Naive thymus-derived CD4-positive, alpha-beta T cell (primary cell): ENCODE data around the gene TBCD. TPM values are rescaled to one million over a fixed set of nuclear protein-coding genes. Genes with fewer than 3 reads are reported as not detected.

ENCODE experiments used
- ATAC-seq: fragments of 150-1000 bp; cut with Tn5 transposase; 2 replicates; pipeline ENCODE4 v1.10.0; 2021; ENCODE audit warnings: mild to moderate bottlenecking, moderate library complexity
- CTCF ChIA-PET: fragments of 350-600 bp; sonication (Branson Sonifier 250); formaldehyde crosslinking; loops from one replicate; lab custom pipeline; 2021; ENCODE audit warnings: antibody characterized with exemption; lab: Charles Lee
- POLR2A ChIA-PET: fragments of 350-600 bp; sonication (Branson Sonifier 250); formaldehyde crosslinking; loops from one replicate; lab custom pipeline; 2021; ENCODE audit warnings: antibody characterized with exemption, inconsistent platforms; lab: Charles Lee
- DNase-seq, 9 donors: peaks; one replicate each; pipeline versions ENCODE4 v3.0.0 to v3.0.0-alpha.2; 2020 to 2022; ENCODE audit warnings: mixed read lengths in 1 of 9
- H3K27ac ChIP-seq: one replicate; pipeline ENCODE4 v1.7.0; 2013; ENCODE audit warnings: mild to moderate bottlenecking, low read depth, low read length, moderate library complexity
- H3K27me3 ChIP-seq, 2 donors: one replicate each; pipeline ENCODE4 v1.7.0; 2013; ENCODE audit warnings: low read length in 2 of 2, mild to moderate bottlenecking in 2 of 2, moderate library complexity in 2 of 2; ENCODE audit not compliant: control insufficient read depth in 2 of 2, insufficient read depth in 2 of 2
- H3K36me3 ChIP-seq, 3 experiments: 1 replicate in 2 of 3; 2 replicates in 1 of 3; pipeline ENCODE4 v1.7.0; 2013; ENCODE audit warnings: low read length in 3 of 3, mild to moderate bottlenecking in 3 of 3, moderate library complexity in 1 of 3; ENCODE audit not compliant: insufficient read depth in 3 of 3, control insufficient read depth in 2 of 3
- H3K4me1 ChIP-seq, 2 donors: one replicate each; pipeline ENCODE4 v1.7.0; 2013; ENCODE audit warnings: low read length in 2 of 2, mild to moderate bottlenecking in 2 of 2, moderate library complexity in 1 of 2; ENCODE audit not compliant: control insufficient read depth in 2 of 2, insufficient read depth in 2 of 2
- H3K4me3 ChIP-seq: 2 replicates; pipeline ENCODE4 v1.7.0; 2013; ENCODE audit warnings: mild to moderate bottlenecking, low read length
- H3K9me3 ChIP-seq, 3 experiments: 1 replicate in 2 of 3; 2 replicates in 1 of 3; pipeline ENCODE4 v1.7.0; 2013; ENCODE audit warnings: low read length in 3 of 3; ENCODE audit not compliant: control insufficient read depth in 2 of 3
- H3K27ac Mint-ChIP-seq, 9 donors: one replicate each; pipeline ENCODE4 v1.8.0; 2020 to 2022; ENCODE audit warnings: mixed read lengths in 9 of 9, mild to moderate bottlenecking in 8 of 9, moderate library complexity in 5 of 9, inconsistent platforms in 2 of 9
- H3K27me3 Mint-ChIP-seq, 5 donors: one replicate each; pipeline ENCODE4 v1.8.0; 2021 to 2022; ENCODE audit warnings: mixed read lengths in 5 of 5, mild to moderate bottlenecking in 1 of 5
- H3K36me3 Mint-ChIP-seq, 5 donors: one replicate each; pipeline ENCODE4 v1.8.0; 2020 to 2022; ENCODE audit warnings: mixed read lengths in 5 of 5, mild to moderate bottlenecking in 3 of 5, inconsistent platforms in 1 of 5
- H3K4me1 Mint-ChIP-seq, 7 donors: one replicate each; pipeline ENCODE4 v1.8.0; 2020 to 2022; ENCODE audit warnings: mixed read lengths in 7 of 7, mild to moderate bottlenecking in 3 of 7, inconsistent platforms in 1 of 7
- H3K4me3 Mint-ChIP-seq, 10 donors: one replicate each; pipeline ENCODE4 v1.8.0; 2020 to 2022; ENCODE audit warnings: mild to moderate bottlenecking in 10 of 10, mixed read lengths in 10 of 10, moderate library complexity in 6 of 10, inconsistent platforms in 2 of 10
- H3K9me3 Mint-ChIP-seq, 11 donors: one replicate each; pipeline ENCODE4 v1.8.0; 2020 to 2022; ENCODE audit warnings: mixed read lengths in 11 of 11, mild to moderate bottlenecking in 4 of 11, inconsistent platforms in 1 of 11, moderate library complexity in 1 of 11
- intact Hi-C, 2 donors: fragments of 100-400 bp; cut with micrococcal nuclease; formaldehyde crosslinking; loops; one replicate each; pipeline ENCODE4 v1.15.1; 2023
- polyA plus RNA-seq, 2 donors: library from polyadenylated mRNA; unstranded; fragments of 300-500 nt; fragmentation: Illumina TruSeq; gene quantifications; one replicate each; pipeline ENCODE4 v1.2.3, GENCODE V29; 2021
- total RNA-seq, 6 experiments: library from RNA in 5 of 6; stranded (reverse) in 5 of 6; gene quantifications; 1 replicate in 5 of 6; 2 replicates in 1 of 6; pipeline ENCODE4 v1.2.3 and lab custom pipeline; 2021 to 2026

Gene TBCD
- total and polyA plus RNA-seq, 7 experiments from 2014 or later = 61.5 to 255 (median 123) TPM

DNA sequence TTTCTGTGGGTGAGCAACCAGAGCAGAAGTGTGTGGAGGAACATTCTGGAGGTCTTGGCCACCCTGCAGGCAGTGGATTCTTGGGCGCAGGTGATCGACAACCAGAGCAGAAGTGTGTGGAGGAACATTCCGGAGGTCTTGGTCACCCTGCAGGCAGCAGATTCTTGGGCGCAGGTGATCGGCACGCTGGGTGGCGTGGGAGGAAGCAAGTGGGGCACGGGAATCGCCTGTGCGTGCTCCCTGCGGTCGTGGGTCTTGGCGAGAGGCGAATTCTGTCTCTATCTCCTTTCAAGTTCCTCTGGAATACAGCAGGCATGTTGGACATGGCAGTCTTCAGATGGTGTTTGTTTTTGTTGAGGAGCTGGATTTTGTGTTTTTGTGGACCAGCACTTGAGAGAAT is 118.7 kb downstream of the TBCD start:
- H3K27ac ChIP-seq = no peak overlapping the region

DNA sequence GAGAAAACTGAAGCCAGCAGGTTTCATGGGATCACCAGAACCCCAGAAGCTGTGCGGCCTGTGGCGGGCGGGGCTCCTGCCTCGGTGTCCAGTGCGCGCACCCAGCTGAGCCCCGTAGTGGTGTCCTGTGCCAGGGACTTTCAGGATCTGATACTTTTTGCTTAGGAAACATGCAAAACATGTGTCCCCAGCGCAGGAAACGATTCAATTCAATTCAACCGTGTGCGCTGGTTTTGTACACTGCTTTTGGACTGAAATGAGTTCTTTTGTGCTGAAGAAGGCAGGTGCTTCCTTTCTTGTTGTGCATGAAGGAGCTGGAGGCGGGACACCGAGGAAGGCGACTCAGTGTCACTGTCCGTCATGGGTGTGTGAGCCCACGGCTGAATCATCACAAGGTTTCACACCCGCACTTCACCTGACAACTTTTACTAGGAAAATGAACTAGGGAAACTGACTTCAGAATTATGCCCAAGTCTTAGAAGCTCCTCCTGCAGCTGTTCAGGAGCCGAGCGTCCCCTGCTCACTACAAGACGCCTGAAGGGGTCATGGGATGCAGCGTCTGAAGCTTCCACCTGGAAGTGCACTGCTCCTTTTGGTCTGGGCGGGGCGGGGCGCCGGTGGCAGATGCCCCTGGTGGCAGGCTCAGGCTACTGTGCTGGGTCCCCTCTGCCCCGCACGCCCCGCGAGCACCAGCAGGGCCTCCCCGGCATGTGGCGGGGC is 119.4 kb downstream of the TBCD start:
- POLR2A ChIA-PET = interaction anchor here (0.5 to 1.1 kb wide), 2 partner anchors 10 to 11 kb away, joined by 3 to 4 read pairs; no protein-coding TSS in a partner anchor
- H3K27me3 Mint-ChIP-seq = no peaks in the 10 kb centered on the region
- Histone ChIP-seq H3K4me3 (no peak overlapping the region), H3K27ac (no peak overlapping the region), H3K27me3 (no peaks in the 10 kb centered on the region), H3K4me1 (peaks cover 0 to 8% of the 10 kb centered on the region in 2 donors), H3K9me3 (no peaks in the 10 kb centered on the region), H3K36me3 (peaks cover 0 to 48% (median 4%) of the 10 kb centered on the region in 3 experiments)
- H3K4me1 Mint-ChIP-seq = peaks cover 0 to 43% (median 7%) of the 10 kb centered on the region in 7 donors
- H3K36me3 Mint-ChIP-seq = peaks cover 0 to 22% (median 9%) of the 10 kb centered on the region in 5 donors
- peak; percentile 59 for ATAC-seq
- intact Hi-C loops = no loop called here
- DNase-seq = peak in 1 of 9 donors; percentile 46
- H3K9me3 Mint-ChIP-seq = no peaks in the 10 kb centered on the region
- no peak overlapping the region for H3K27ac Mint-ChIP-seq
- H3K4me3 Mint-ChIP-seq = peak overlapping the region in 1 of 10 donors; percentile 14
- CTCF ChIA-PET = interaction anchor here (0.6 kb wide), 1 partner anchor 238 kb away, joined by 7 read pairs; no protein-coding TSS in a partner anchor

More for the DNA sequence above, 118.7 kb downstream of the TBCD start:
- Mint-ChIP-seq H3K36me3 (peaks cover 0 to 22% (median 9%) of the 10 kb centered on the region in 5 donors), H3K9me3 (no peaks in the 10 kb centered on the region), H3K27me3 (no peaks in the 10 kb centered on the region), H3K4me3 (no peak overlapping the region), H3K4me1 (peaks cover 5 to 47% (median 9%) of the 10 kb centered on the region in 7 donors), H3K27ac (peak overlapping the region in 2 of 9 donors; percentile 10 to 38)
- POLR2A ChIA-PET = no interaction called here
- no peak for ATAC-seq
- intact Hi-C loops = no loop called here
- CTCF ChIA-PET = interaction anchor here (0.6 kb wide), 1 partner anchor 238 kb away, joined by 7 read pairs; no protein-coding TSS in a partner anchor
- H3K27me3 ChIP-seq = no peaks in the 10 kb centered on the region
- no peaks in the 10 kb centered on the region for H3K9me3 ChIP-seq
- peaks cover 0 to 45% (median 4%) of the 10 kb centered on the region in 3 experiments for H3K36me3 ChIP-seq
- DNase-seq = no peak
- H3K4me3 ChIP-seq = no peak overlapping the region
- peaks cover 5 to 15% of the 10 kb centered on the region in 2 donors for H3K4me1 ChIP-seq

DNA sequence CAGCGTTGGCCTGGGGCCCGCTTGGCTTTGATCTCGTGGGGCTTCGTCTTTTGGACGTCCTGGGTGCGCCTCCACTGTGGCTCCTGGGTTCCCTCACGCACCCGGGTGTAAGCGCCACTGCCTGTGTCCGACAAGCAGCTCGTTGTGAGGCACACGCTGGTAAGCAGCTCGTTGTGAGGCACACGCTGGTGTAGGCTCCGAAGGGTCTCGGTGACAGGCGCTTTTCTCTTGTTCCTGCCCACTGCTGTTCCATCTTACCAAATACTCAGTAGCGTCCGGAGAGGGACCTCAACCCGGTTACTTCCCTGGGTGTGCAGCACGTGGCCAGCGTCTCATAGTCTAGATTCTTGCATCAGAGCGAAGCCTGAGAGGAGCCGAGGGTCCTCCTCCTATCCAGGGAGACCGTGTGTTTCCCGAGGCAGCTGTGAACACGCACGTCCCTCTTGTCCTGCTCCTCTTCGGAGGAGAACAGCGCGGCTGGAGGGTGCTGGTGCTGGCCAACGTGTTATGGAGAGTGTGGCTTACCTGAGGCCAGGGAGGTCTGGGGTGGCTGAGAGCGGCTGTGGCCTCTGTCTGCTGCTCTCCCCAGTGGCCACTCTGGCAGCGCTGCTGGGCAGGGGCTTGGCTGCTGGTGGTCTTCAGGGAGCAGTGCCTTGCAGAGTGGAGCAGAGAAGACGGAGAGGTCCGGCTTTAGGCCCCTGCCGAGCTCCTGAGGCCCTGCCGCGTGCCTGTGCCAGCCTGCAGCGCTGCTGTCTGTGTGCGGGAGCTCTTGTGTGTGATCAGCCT is 120.1 kb downstream of the TBCD start:
- Mint-ChIP-seq H3K36me3 (peaks cover 0 to 22% (median 9%) of the 10 kb centered on the region in 5 donors), H3K9me3 (no peaks in the 10 kb centered on the region), H3K4me1 (peaks cover 0 to 47% (median 5%) of the 10 kb centered on the region in 7 donors), H3K27me3 (no peaks in the 10 kb centered on the region), H3K27ac (no peak overlapping the region), H3K4me3 (no peak overlapping the region)
- Histone ChIP-seq H3K27ac (no peak overlapping the region), H3K4me3 (no peak overlapping the region), H3K4me1 (peaks cover 0 to under 1% of the 10 kb centered on the region in 2 donors), H3K27me3 (no peaks in the 10 kb centered on the region), H3K36me3 (peaks cover 0 to 49% (median 4%) of the 10 kb centered on the region in 3 experiments), H3K9me3 (no peaks in the 10 kb centered on the region)
- no peak for ATAC-seq
- ChIA-PET CTCF (no interaction called here), POLR2A (interaction anchor here (1.1 to 7.3 kb wide), 2 partner anchors 7 to 9 kb away, joined by 4 to 36 read pairs; no protein-coding TSS in a partner anchor)
- intact Hi-C loops = no loop called here
- DNase-seq = no peak

DNA sequence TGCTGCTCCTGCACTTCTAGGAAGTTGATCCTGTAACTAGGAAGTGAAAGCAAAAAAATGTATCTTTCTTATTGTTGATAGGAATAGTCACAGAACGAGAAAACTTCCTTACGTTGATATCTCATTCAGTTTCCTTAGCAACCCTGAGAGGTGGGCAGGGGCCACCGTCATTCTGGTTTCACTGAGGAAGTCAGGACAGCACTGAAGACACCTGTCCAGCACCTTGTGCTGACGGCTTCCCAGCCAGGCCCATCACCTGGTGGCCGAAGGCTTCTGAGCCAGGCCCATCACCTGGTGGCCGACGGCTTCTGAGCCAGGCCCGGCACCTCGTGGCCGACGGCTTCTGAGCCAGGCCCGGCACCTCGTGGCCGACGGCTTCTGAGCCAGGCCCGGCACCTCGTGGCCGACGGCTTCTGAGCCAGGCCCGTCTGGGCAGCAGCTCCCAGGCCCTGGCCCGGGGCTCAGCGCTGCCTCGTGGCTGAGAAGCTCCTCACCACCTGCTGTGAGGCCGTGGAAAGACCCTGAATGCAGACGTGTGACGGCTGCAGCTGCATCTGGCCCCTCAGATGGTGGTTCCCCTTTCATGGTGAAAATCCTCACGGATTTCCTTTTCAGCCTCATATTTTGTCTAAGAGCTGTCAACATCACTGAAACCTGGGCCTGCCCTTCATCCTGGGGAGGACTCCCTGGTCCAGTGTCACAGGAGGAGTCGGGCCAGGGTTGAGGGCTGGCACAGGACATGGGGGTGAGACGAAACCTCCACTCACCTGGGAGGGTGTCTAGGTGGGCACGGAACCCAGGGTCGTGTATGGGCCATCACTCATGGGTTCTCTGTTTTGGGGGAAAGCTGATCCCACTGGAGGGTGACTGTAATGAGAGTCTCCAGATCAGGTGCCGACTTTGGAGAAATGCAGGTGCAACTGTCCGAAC is 121.0 kb downstream of the TBCD start:
- Mint-ChIP-seq H3K9me3 (no peaks in the 10 kb centered on the region), H3K4me3 (no peak overlapping the region), H3K27me3 (no peaks in the 10 kb centered on the region), H3K4me1 (peaks cover 0 to 47% (median 5%) of the 10 kb centered on the region in 7 donors), H3K36me3 (peaks cover 0 to 22% (median 9%) of the 10 kb centered on the region in 5 donors), H3K27ac (peak overlapping the region in 3 of 9 donors; percentile 49 to 72 (median 62))
- Histone ChIP-seq H3K27me3 (no peaks in the 10 kb centered on the region), H3K4me1 (no peaks in the 10 kb centered on the region), H3K36me3 (peaks cover 0 to 49% (median 4%) of the 10 kb centered on the region in 3 experiments), H3K9me3 (no peaks in the 10 kb centered on the region), H3K27ac (no peak overlapping the region), H3K4me3 (no peak overlapping the region)
- ATAC-seq (no peak), DNase-seq (no peak)
- ChIA-PET CTCF (interaction anchor here (0.6 kb wide), 1 partner anchor 279 kb away, joined by 3 read pairs; no protein-coding TSS in a partner anchor), POLR2A (interaction anchor here (7.3 kb wide), 1 partner anchor 8 kb away, joined by 36 read pairs; no protein-coding TSS in a partner anchor)
- intact Hi-C loops = no loop called here

DNA sequence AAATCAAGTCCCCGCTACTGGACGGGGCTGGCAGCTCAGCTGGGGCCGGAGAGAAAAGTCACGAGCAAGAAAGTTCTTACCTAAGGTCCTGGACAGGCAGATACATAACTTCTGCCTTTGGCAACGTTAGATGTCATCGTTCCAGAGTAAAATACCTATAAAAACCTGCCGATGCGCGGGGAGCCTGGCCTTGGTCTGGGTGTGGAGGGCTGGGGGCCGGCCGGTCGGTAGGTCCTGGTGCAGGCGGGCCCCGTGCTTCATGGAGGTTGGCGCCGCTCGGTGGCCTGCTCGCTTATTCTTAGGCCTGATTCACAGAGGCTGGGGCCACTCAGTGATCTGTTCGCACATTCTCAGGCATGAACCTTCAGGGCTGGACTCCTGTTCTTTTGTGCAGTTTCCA is 121.7 kb downstream of the TBCD start:
- no peaks in the 10 kb centered on the region for H3K4me1 ChIP-seq
- H3K27ac ChIP-seq = no peak overlapping the region
- H3K9me3 ChIP-seq = no peaks in the 10 kb centered on the region
- DNase-seq (no peak), ATAC-seq (no peak)
- Mint-ChIP-seq H3K9me3 (no peaks in the 10 kb centered on the region), H3K4me1 (peaks cover 3 to 52% (median 11%) of the 10 kb centered on the region in 7 donors), H3K4me3 (no peak overlapping the region), H3K36me3 (peaks cover 0 to 25% (median 12%) of the 10 kb centered on the region in 5 donors), H3K27ac (peak overlapping the region in 3 of 9 donors; percentile 49 to 72 (median 62)), H3K27me3 (no peaks in the 10 kb centered on the region)
- ChIA-PET CTCF (interaction anchor here (0.6 kb wide), 1 partner anchor 279 kb away, joined by 3 read pairs; no protein-coding TSS in a partner anchor), POLR2A (interaction anchor here (7.3 kb wide), 1 partner anchor 8 kb away, joined by 36 read pairs; no protein-coding TSS in a partner anchor)
- no peaks in the 10 kb centered on the region for H3K27me3 ChIP-seq
- peaks cover 0 to 49% (median 4%) of the 10 kb centered on the region in 3 experiments for H3K36me3 ChIP-seq
- intact Hi-C loops = no loop called here
- H3K4me3 ChIP-seq = no peak overlapping the region
